SK-N-SH (cell line): Measurements from ENCODE around the gene PRKCA.

ENCODE experiments used
- RAD21 ChIP-seq: IDR thresholded peaks from 2 replicates; pipeline ENCODE4 v1.6.1; 2012; ENCODE audit warnings: mild to moderate bottlenecking, low read length
- TCF12 ChIP-seq: IDR thresholded peaks from 2 replicates; pipeline ENCODE4 v1.4.0; 2012
- TF ChIP-seq, protein P1 (sequence below): fragments of 200-600 bp; sonication (generic); IDR thresholded peaks from 2 replicates; pipeline ENCODE4 v1.6.1; 2017; ENCODE audit warnings: antibody characterized with exemption, mild to moderate bottlenecking, moderate library complexity
- TF ChIP-seq, protein P2 (sequence below): IDR thresholded peaks from 2 replicates; pipeline ENCODE4 v1.4.0; 2012; ENCODE audit warnings: low read depth, borderline replicate concordance

DNA sequence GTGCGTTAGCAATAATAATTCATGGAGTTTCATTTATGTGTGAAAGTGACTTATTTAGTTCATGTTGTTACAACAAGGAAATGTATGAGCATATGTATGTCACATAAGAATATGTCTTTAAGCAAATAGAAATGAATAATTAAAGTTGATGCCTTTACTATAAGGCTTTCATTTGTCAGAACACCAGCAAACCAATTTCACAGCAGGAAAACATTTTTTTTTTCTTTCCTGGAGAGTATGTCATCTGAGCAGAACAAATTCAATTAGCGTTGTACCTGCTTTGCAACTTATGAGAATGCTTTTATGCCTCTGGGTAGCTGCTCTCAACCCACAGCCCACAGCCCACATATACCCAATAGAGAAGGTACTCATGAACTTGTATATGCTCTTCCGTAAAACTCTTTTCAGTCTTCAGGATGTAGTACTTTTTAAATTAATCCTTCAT lies 46.9 kb upstream of the PRKCA start:
- TF ChIP-seq, protein P1, sequence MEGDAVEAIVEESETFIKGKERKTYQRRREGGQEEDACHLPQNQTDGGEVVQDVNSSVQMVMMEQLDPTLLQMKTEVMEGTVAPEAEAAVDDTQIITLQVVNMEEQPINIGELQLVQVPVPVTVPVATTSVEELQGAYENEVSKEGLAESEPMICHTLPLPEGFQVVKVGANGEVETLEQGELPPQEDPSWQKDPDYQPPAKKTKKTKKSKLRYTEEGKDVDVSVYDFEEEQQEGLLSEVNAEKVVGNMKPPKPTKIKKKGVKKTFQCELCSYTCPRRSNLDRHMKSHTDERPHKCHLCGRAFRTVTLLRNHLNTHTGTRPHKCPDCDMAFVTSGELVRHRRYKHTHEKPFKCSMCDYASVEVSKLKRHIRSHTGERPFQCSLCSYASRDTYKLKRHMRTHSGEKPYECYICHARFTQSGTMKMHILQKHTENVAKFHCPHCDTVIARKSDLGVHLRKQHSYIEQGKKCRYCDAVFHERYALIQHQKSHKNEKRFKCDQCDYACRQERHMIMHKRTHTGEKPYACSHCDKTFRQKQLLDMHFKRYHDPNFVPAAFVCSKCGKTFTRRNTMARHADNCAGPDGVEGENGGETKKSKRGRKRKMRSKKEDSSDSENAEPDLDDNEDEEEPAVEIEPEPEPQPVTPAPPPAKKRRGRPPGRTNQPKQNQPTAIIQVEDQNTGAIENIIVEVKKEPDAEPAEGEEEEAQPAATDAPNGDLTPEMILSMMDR = no peak
- no peak for TF ChIP-seq RAD21
- TF ChIP-seq, protein P2, sequence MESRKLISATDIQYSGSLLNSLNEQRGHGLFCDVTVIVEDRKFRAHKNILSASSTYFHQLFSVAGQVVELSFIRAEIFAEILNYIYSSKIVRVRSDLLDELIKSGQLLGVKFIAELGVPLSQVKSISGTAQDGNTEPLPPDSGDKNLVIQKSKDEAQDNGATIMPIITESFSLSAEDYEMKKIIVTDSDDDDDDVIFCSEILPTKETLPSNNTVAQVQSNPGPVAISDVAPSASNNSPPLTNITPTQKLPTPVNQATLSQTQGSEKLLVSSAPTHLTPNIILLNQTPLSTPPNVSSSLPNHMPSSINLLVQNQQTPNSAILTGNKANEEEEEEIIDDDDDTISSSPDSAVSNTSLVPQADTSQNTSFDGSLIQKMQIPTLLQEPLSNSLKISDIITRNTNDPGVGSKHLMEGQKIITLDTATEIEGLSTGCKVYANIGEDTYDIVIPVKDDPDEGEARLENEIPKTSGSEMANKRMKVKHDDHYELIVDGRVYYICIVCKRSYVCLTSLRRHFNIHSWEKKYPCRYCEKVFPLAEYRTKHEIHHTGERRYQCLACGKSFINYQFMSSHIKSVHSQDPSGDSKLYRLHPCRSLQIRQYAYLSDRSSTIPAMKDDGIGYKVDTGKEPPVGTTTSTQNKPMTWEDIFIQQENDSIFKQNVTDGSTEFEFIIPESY = no peak
- TF ChIP-seq TCF12 = no peak
